HG02571 (cell line): ENCODE results near the gene ITGA6.
"Not testable (repeated sequence)": the region's sequence is repeated elsewhere in the genome, so short reads cannot be mapped to it uniquely, and the experiment has no call there.

Source experiments
- ATAC-seq: cut with Tn5 transposase; IDR thresholded peaks from one replicate; pipeline ENCODE4 v1.9.1; 2021; ENCODE audit warnings: mild to moderate bottlenecking, moderate library complexity; ENCODE audit not compliant: unreplicated experiment

ITGA6 gene

GRCh38 chr2:172513524-172513900, 86.1 kb downstream of the ITGA6 start:
- no peak for ATAC-seq

DNA sequence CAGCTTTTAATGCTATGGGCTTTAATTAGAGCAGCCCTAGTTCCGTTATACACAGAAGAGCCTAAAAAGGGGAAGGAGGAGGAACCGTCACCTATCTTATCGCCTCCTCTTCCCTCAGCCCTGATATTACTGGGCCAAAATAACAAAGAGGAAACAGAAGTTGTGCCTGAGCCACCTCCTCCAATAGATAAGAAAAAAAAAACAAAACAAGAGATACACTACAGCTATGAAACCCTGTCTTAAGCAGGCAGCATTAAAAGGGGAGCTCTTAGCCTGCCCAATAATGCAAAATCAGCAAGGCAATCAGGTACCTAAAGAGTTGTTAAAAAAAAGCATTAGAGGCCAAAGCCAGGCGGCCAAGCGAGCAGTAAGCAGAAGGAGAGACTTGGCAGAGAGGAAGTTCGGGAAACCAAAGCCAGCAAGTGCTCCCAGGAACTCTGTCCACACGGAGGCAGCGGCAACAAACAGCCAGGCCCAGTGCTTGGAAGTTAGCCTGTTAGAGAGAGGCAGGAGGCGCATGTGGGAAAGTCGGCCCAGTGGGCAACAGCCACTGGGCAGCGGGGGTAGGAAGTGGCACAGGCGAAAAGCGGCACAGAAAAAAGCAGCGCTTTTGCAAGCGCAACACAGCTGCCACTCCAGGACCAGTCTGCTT, 86.7 kb downstream of the ITGA6 start:
- ATAC-seq, result no peak

- no peak for ATAC-seq
Observed at GRCh38 chr2:172516299-172516698, 88.9 kb downstream of the ITGA6 start.

DNA sequence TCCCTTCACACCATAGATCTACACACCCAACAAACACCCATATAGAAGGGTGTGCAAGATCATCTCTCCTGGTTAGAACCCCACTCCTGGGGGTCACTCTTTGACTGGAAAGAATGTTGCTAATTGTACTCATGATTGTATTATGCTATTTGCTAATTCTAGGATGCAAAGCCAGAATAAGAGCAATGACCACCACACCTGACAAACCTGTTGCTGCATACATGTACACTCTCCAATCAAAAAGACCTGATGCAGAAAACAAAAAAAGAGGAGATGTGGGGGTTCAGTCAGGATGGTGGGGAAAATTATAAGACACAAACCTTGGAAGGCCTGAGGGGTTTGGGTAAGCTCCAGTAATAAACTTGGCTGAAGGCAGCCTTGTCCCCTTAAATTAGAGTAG, 91.6 kb downstream of the ITGA6 start:
- ATAC-seq, result no peak

GRCh38 chr2:172525601-172526000, 98.2 kb downstream of the ITGA6 start:
- ATAC-seq, result no peak

- ATAC-seq, result no peak
Observed at GRCh38 chr2:172531309-172531708, 103.9 kb downstream of the ITGA6 start.

GRCh38 chr2:172532461-172532860, 105.1 kb downstream of the ITGA6 start:
- ATAC-seq, result not testable (repeated sequence)

DNA sequence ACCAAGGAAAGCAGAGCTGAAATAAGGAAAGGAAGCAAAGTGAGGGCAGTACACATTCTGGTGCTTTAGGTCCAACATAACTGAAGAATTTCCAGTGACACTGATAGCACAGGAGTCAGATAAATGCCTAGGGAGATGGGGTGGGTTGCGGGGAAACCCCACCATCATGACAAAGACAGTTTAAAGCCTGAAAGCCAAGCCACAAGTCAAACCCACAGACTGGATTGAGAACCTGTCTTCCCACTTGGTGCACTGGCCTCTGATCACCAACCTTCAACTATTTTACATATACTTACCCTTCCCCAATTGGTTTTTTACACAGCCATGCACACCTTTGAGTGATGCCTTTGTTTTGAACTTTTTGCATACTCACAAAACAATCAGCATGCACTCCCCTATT, 106.3 kb downstream of the ITGA6 start:
- ATAC-seq, result no peak

GRCh38 chr2:172535119-172535518, 107.7 kb downstream of the ITGA6 start:
- no peak for ATAC-seq

GRCh38 chr2:172537851-172538250, 110.5 kb downstream of the ITGA6 start:
- ATAC-seq, result not testable (repeated sequence)

DNA sequence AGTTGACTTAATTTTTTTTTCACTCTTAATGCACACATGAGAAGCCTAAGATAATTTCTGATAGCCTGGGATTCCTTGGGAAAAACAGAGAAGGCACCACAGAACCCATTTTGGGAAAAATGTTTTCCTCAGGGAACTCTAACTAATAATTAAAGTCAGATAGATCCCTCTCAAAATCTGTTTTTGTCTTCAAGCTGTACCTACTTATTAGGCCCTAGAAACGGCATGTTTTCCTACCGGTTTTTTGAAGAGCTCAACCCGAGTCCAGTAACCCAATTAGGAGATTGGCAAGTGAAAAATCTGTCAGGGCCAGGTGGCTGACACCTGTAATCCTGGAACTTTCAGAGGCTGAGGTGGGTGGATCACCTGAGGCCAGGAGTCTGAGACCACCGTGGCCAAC, 112.4 kb downstream of the ITGA6 start:
- ATAC-seq, result no peak

DNA sequence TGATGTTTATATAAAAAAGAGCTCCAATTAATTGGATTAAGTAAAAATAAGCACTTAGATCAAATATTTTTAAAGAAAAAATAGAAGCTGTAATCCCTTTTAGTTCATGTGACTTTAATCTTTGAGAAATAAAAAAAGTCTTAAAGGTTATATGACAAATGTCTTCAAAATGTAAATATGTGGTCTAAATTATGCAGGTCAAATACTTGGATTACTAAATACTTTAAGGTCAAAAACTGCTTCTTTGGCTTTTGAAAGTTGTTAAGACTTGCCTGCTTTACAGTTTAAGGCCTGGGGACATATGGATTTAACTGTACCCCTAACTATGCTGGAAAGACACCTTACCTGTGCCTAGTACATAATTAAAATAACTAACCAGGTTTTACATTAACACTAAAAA, 113.0 kb downstream of the ITGA6 start:
- no peak for ATAC-seq

DNA sequence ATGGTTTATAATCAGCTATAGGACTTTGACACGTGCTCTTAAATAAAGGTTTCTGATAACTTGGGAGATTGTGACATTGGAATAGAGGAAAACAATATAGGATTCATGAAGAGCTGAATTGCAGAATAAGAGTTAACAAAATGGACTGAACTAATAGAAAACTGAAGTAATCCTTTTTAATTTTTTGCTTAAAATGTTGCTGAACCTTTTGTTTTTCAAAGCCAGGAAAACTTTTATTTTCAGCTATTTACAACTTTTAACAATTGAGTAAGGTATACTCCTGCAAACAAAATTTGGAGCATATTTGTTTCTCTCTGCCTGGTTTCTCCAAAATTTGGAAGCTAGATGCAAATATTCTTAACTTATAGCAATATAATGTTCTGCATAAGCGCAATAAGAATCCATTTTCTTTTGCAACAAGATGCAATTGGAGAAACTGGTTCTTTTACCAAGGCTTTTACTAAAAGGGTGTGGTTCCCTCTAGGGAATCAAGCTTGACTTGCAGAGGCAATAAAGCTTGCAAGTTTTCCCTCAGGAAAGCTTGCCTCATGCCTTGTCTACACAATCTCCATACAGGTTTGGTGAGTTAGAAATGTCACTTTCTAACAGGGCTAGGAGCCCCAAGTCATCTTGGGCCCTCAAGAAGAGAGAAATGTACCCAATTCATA, 118.2 kb downstream of the ITGA6 start:
- no peak for ATAC-seq

DNA sequence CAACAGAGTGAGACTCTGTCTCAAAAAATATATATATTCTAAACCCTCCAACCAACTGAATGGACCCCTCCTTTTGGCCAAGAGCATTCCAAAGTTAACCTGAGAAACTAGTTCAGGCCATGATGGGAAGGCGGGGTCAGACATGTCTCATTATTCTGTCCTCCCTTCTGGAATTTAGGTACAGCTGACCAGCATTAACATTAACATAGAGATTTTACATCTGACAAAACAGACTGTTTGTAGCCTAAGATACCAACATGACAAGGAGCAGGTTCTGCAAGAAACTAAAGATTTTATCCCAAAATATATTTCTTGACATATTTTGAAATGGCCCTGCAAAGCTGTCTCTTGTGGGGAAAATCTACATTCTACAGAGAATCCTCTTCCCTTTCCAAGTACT, 121.7 kb downstream of the ITGA6 start:
- no peak for ATAC-seq

- not testable (repeated sequence) for ATAC-seq
Observed at GRCh38 chr2:172549802-172550201, 122.4 kb downstream of the ITGA6 start.

DNA sequence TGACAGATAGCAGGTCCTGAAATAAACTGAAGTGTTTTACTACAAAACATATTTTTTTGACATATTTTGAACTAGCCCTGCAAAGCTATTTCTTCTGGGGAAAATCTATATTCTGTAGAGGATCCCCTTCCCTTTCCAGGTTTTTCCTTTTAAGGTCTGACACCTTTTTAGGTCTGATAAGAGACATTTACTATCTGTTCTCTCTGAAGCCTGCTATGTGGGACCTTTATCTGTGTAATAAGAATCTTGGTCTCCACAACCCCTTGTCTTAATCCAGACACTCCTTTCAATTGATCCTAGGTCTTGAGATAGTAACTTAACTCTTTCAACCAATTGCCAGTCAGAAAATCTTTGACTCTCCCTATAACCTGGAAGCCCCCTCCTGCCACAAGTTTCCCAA, 123.0 kb downstream of the ITGA6 start:
- no peak for ATAC-seq

DNA sequence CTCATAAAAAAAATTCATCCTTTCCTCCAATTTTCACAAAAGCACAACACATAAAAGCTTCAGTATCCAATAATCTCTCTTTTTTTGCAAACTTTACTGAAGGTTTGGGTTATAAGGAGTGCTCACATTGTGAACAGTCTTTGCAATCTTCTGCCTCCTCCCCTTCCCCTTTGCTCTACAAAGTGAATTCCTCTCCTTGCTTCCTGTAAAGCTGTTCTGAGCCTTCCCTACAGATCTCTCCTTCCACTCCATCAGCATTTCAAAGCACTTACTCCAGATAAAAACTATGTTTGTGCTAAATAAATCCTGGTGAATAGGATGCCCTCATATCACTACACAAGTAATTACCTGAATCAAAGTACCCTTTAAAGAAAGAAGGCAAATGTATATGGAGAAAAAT, 123.9 kb downstream of the ITGA6 start:
- no peak for ATAC-seq

DNA sequence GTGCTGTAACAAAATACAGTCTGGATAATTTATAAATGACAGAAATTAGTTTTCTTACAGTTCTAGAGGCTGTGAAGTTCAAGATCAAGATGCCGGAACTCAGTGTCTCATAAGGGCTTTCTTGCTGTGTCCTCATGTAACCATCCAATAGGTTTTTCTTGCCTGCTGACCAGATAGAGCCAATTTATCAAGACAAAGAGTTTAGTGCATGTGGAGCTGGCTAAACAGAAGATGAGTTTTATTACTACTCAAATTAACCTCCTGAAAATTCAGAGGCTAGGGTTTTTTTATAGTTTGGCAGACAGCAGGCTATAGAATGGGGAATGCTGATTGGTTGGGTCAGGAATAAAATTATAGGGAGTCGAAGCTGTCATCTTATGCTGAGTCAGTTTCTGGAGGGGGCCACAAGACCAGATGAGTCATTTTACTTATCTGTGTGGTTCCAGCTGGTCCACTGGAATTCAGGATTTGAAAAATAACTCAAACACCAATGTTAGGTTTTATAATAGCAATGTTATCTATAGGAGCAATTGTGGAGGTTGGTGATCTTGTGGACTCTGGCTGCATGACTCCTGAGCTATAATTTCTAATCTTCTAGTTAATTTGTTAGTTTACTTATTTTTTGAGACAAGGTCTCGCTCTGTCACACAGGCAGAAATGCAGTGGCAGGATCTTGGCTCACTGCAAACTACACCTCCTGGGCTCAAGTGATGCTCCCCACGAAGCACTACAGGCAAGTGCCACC, 125.3 kb downstream of the ITGA6 start:
- ATAC-seq, result no peak

DNA sequence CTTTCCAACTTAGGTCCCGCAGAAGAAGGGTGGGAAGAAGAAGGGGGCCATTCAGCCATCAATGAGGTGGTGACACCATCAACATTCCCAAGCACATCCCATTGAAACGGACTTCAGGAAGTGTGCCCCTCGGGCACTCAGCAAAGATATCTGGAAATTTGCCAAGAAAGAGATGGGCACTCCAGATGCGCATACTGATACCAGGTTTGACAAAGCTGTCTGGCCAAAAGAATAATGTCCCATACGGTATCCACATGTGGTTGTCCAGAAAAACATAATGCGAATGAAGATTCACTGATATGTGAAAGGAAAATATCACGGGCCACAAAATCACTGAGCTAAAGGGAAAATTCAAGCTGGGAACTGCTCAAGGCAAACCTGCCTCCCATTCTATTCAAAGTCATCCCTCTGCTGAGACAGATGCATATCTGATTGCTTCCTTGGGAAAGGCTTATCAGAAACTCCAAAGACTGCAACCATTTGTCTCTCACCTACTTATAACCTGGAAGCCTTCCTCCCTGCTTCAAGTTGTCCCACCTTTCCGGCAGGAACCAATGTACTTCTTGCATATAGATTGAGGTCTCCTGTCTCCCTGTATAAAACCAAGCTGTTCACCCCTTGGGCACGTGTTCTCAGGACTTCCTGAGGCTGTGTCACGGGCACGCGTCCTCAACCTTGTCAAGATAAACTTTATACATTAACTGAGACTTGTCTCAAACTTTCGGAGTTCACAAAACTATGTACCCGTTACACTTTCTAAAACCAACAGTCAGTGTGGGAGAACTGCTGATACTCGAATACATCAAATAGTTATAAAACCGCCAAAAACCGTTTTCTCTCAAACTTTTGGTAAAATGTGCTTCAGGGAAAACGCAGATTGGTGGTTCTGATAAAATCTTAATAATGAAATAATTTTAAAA, 127.2 kb downstream of the ITGA6 start:
- no peak for ATAC-seq

DNA sequence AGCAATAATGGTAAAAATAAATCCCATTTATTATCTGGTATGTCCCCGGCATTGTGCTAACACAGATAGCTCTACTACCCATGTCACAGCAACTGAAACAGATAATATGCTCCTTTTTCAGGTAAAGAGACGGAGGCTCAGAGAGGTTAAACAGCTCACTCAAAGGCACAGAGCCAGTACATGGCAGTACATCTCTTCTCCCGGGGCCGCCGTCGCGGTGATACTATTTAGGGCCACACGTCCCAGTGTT, 127.8 kb downstream of the ITGA6 start:
- no peak for ATAC-seq
